ENCODE results near the gene SPIRE1.

GRCh38 chr18:12606592-12607315 lies 51.2 kb downstream of the SPIRE1 start:
- TF ChIP-seq CTCF (IDR thresholded peaks at IDR 0.05) (no peak), POLR2A (IDR thresholded peaks at IDR 0.05) (no peak)
